ENCODE measurements around the gene NRCAM.

The NRCAM gene

GRCh38 chr7:108421720-108422331 is 34.4 kb downstream of the NRCAM start:
- Histone ChIP-seq H3K27ac (ENCODE audit: low read length) (no peak overlapping the region), H3K79me2 (ENCODE audit: low read length) (no peaks in the 10 kb centered on the region), H3K4me3 (ENCODE audit: low read length) (no peak overlapping the region), H3K9me2 (replicated peaks; ENCODE audit: insufficient read depth, low read length) (no peaks in the 10 kb centered on the region), H3K36me3 (replicated peaks; ENCODE audit: insufficient read depth, low read length) (no peaks in the 10 kb centered on the region), H3K4me1 (ENCODE audit: low read length) (peaks cover 10% of the 10 kb centered on the region), H3F3A (ENCODE audit: insufficient read depth, low read length) (peaks cover 6% of the 10 kb centered on the region), H3K9ac (ENCODE audit: low read length) (no peak overlapping the region), H3K4me2 (ENCODE audit: low read depth, low read length) (no peak overlapping the region), H3K9me3 (replicated peaks; ENCODE audit: insufficient read depth, low read length) (no peaks in the 10 kb centered on the region), H4K20me1 (ENCODE audit: insufficient read depth, low read length) (no peaks in the 10 kb centered on the region), H3K27me3 (replicated peaks; ENCODE audit: insufficient read depth, low read length) (no peaks in the 10 kb centered on the region), H2AFZ (ENCODE audit: low read length) (no peak overlapping the region)
- TF ChIP-seq EZH2 (optimal IDR thresholded peaks at IDR 0.05; ENCODE audit: low read depth, low read length) = no peak
- no peak for TF ChIP-seq CTCF (IDR thresholded peaks at IDR 0.05; ENCODE audit: low read length)
- no peak for TF ChIP-seq EZH2phosphoT487 (IDR thresholded peaks at IDR 0.05; ENCODE audit: low read length)
- DNase-seq = no peak

- no peak overlapping the region for H3K27ac ChIP-seq (ENCODE audit: low read length)
Observed at GRCh38 chr7:108419961-108420908, 36.0 kb downstream of the NRCAM start.

GRCh38 chr7:108418946-108419345 is 37.3 kb downstream of the NRCAM start:
- Histone ChIP-seq H3K36me3 (replicated peaks; ENCODE audit: insufficient read depth, low read length) (no peaks in the 10 kb centered on the region), H3K9me3 (replicated peaks; ENCODE audit: insufficient read depth, low read length) (no peaks in the 10 kb centered on the region), H3K27ac (ENCODE audit: low read length) (no peak overlapping the region), H3K4me3 (ENCODE audit: low read length) (no peak overlapping the region), H4K20me1 (ENCODE audit: insufficient read depth, low read length) (no peaks in the 10 kb centered on the region), H3K9ac (ENCODE audit: low read length) (no peak overlapping the region), H3F3A (ENCODE audit: insufficient read depth, low read length) (peaks cover 19% of the 10 kb centered on the region), H2AFZ (ENCODE audit: low read length) (no peak overlapping the region), H3K4me1 (ENCODE audit: low read length) (peaks cover 30% of the 10 kb centered on the region), H3K79me2 (ENCODE audit: low read length) (no peaks in the 10 kb centered on the region), H3K27me3 (replicated peaks; ENCODE audit: insufficient read depth, low read length) (no peaks in the 10 kb centered on the region), H3K4me2 (ENCODE audit: low read depth, low read length) (no peak overlapping the region), H3K9me2 (replicated peaks; ENCODE audit: insufficient read depth, low read length) (no peaks in the 10 kb centered on the region)
- TF ChIP-seq EZH2phosphoT487 (IDR thresholded peaks at IDR 0.05; ENCODE audit: low read length) (no peak), EZH2 (optimal IDR thresholded peaks at IDR 0.05; ENCODE audit: low read depth, low read length) (no peak), CTCF (IDR thresholded peaks at IDR 0.05; ENCODE audit: low read length) (no peak)
- DNase-seq = no peak

More at GRCh38 chr7:108419961-108420908, 36.0 kb downstream of the NRCAM start:
- H3K79me2 ChIP-seq (ENCODE audit: low read length) = no peaks in the 10 kb centered on the region
- TF ChIP-seq EZH2phosphoT487 (IDR thresholded peaks at IDR 0.05; ENCODE audit: low read length) (no peak), EZH2 (optimal IDR thresholded peaks at IDR 0.05; ENCODE audit: low read depth, low read length) (no peak), CTCF (IDR thresholded peaks at IDR 0.05; ENCODE audit: low read length) (no peak)
- H4K20me1 ChIP-seq (ENCODE audit: insufficient read depth, low read length) = no peaks in the 10 kb centered on the region
- H3F3A ChIP-seq (ENCODE audit: insufficient read depth, low read length) = peaks cover 19% of the 10 kb centered on the region
- H3K27me3 ChIP-seq (replicated peaks; ENCODE audit: insufficient read depth, low read length) = no peaks in the 10 kb centered on the region
- no peak overlapping the region for H3K9ac ChIP-seq (ENCODE audit: low read length)
- peaks cover 23% of the 10 kb centered on the region for H3K4me1 ChIP-seq (ENCODE audit: low read length)
- H3K9me3 ChIP-seq (replicated peaks; ENCODE audit: insufficient read depth, low read length) = no peaks in the 10 kb centered on the region
- H3K9me2 ChIP-seq (replicated peaks; ENCODE audit: insufficient read depth, low read length) = no peaks in the 10 kb centered on the region
- no peaks in the 10 kb centered on the region for H3K36me3 ChIP-seq (replicated peaks; ENCODE audit: insufficient read depth, low read length)
- H3K4me2 ChIP-seq (ENCODE audit: low read depth, low read length) = no peak overlapping the region
- H3K4me3 ChIP-seq (ENCODE audit: low read length) = no peak overlapping the region
- no peak overlapping the region for H2AFZ ChIP-seq (ENCODE audit: low read length)
- no peak for DNase-seq

Measured in MM.1S (cell line).